Duodenal mucosa (tissue), 2 donors: ENCODE measurements around the gene ABCA1.

Experiments used
- H3K27ac ChIP-seq: one replicate; pipeline ENCODE4 v1.7.0; 2013; ENCODE audit warnings: low read depth, low read length
- H3K27me3 ChIP-seq, 2 donors: one replicate each; pipeline ENCODE4 v1.7.0; 2013; ENCODE audit warnings: low read length in 2 of 2, control low read depth in 1 of 2; ENCODE audit not compliant: insufficient read depth in 2 of 2, control insufficient read depth in 1 of 2
- H3K36me3 ChIP-seq, 2 donors: one replicate each; pipeline ENCODE4 v1.7.0; 2013; ENCODE audit warnings: low read length in 2 of 2, control low read depth in 1 of 2; ENCODE audit not compliant: insufficient read depth in 2 of 2, control insufficient read depth in 1 of 2
- H3K4me1 ChIP-seq, 2 donors: one replicate each; pipeline ENCODE4 v1.7.0; 2013; ENCODE audit warnings: low read length in 2 of 2, control low read depth in 1 of 2; ENCODE audit not compliant: insufficient read depth in 2 of 2, control insufficient read depth in 1 of 2
- H3K4me3 ChIP-seq, 2 donors: one replicate each; pipeline ENCODE4 v1.7.0; 2013; ENCODE audit warnings: low read length in 2 of 2, low read depth in 1 of 2
- H3K9ac ChIP-seq, 2 donors: one replicate each; pipeline ENCODE4 v1.7.0; 2013; ENCODE audit warnings: low read length in 2 of 2, low read depth in 1 of 2
- H3K9me3 ChIP-seq, 2 donors: one replicate each; pipeline ENCODE4 v1.7.0; 2013; ENCODE audit warnings: low read length in 2 of 2, control low read depth in 1 of 2; ENCODE audit not compliant: control insufficient read depth in 1 of 2

Gene ABCA1

DNA sequence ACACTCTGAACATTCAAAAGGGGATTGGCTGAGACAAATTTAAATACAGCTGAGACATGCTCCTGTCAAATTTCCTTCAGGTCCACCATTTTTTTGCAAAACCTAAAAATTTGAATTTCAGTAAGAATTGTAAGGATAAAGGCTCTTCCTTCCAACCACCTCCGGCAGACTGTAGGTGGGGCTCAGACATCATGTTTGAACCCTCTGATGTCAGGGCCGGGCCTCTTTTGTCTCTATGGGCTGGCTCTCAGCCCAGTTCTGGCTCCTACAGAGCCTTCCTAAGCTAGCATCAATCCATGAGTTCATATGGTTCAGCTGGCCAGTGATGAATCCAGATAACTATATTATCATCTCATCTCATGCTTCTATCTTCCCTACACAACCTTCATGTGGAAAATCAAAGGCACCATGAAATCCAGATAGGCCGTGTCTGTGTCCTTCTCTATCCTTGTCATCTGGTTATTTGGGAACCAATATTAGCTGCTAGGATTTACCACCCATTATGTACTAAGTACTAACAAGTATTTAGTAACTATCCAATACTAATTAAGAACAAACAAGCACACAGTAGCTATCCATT lies 119.8 kb downstream of the ABCA1 start:
- Histone ChIP-seq H3K27ac (no peak overlapping the region), H3K9ac (no peak overlapping the region), H3K4me1 (peaks cover 8 to 9% of the 10 kb centered on the region in 2 donors), H3K4me3 (no peak overlapping the region), H3K27me3 (no peaks in the 10 kb centered on the region), H3K9me3 (no peaks in the 10 kb centered on the region), H3K36me3 (peaks cover 20 to 43% of the 10 kb centered on the region in 2 donors)

DNA sequence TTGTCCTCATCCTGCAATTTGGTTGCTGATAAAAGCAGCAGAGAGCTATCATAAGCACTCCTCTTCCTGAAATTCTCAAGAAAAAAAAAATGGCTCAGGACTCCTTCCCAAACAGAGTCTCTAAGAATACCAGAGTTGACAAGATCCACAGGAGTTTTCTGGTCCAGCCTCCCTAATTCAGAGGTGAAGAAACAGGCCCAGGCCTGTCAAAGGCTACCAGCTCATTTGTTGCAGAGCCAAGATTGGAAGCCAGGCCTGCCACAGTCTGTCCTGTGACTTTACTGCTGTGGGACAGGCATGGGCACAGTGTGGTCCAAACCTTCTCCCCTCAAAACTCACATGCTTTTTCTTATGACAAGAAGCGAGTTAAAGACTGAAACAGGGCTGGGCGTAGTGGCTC lies 122.5 kb downstream of the ABCA1 start:
- no peaks in the 10 kb centered on the region for H3K27me3 ChIP-seq
- H3K9me3 ChIP-seq = no peaks in the 10 kb centered on the region
- H3K4me1 ChIP-seq = peaks cover 0 to under 1% of the 10 kb centered on the region in 2 donors
- H3K4me3 ChIP-seq = no peak overlapping the region
- peaks cover 16 to 51% of the 10 kb centered on the region in 2 donors for H3K36me3 ChIP-seq
- no peak overlapping the region for H3K27ac ChIP-seq
- H3K9ac ChIP-seq = no peak overlapping the region

DNA sequence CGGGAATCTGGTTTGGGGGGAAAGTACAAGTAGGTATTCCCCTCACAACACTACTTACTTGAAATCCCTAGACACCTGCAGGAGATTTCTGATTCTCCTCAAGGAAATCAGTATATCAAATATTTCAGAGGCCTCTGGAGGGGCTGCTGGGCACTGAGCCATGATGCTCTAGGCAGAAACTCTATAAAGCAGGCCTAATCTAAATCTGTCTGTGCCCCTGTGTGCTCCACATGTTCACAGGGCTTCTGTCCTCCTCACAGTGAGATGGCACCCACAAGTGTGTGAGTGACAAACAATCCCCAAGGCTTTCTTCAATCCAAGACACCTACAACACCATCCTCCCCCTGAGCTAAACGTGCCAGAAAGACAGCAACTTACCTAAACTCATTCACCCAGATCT lies 125.0 kb downstream of the ABCA1 start:
- Histone ChIP-seq H3K9ac (no peak overlapping the region), H3K27ac (no peak overlapping the region), H3K36me3 (peaks cover 21 to 53% of the 10 kb centered on the region in 2 donors), H3K4me3 (no peak overlapping the region), H3K27me3 (no peaks in the 10 kb centered on the region), H3K4me1 (no peaks in the 10 kb centered on the region), H3K9me3 (no peaks in the 10 kb centered on the region)

DNA sequence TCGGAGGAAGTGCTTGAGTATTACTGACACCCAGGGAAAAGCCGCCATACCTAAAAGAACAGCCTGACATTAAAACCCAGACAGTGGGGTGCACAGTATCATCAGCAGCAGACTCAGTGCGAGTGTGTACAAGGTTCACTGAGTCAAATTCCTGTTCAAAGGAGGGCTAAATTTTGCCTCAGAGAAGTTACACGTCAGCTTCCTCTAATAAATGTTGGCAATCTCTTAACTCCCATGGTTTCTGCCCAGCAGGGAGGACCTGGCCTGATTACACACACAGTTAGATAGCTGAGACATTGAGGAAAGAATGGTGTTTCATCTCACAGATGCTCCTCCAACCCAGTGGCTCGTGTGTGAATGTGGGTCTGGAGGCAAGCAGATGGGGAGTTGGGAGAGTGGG lies 125.8 kb downstream of the ABCA1 start:
- Histone ChIP-seq H3K27me3 (no peaks in the 10 kb centered on the region), H3K9me3 (no peaks in the 10 kb centered on the region), H3K9ac (no peak overlapping the region), H3K27ac (no peak overlapping the region), H3K36me3 (peaks cover 25 to 58% of the 10 kb centered on the region in 2 donors), H3K4me1 (no peaks in the 10 kb centered on the region), H3K4me3 (no peak overlapping the region)

DNA sequence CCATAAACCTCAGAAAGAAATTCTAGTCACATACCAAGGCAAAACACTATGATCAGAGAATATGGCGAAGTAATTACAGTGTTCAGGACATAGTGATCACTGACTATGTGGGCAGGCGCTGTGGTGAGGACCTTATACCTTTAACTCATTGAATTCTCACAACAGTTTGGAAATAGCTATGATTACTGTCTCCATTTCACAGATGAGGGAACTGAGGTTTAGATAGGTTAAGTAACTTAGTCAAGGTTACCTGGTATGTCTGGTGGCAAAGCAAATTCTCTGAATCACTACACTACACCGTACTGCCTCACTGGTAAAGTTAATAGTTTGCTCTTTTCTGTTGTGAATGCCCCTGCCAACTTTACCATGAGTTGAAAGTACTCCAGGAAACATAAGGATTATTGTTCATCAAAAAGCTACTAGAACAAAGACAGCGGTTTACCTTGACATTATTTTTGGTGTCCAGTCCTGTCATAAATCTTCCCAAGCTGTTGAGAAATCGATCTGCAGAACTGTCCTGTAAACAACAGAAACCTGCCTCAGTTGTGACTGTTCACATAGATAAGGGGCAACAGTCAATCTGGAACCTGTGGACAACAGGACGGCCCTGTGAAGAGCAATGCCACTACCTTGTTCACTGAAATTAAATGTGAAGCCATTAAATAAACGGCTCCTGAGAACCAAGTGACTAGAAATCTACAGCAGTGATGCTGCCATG lies 127.7 kb downstream of the ABCA1 start:
- Histone ChIP-seq H3K9ac (no peak overlapping the region), H3K4me3 (no peak overlapping the region), H3K36me3 (peaks cover 25 to 65% of the 10 kb centered on the region in 2 donors), H3K27me3 (no peaks in the 10 kb centered on the region), H3K27ac (no peak overlapping the region), H3K9me3 (no peaks in the 10 kb centered on the region), H3K4me1 (no peaks in the 10 kb centered on the region)

DNA sequence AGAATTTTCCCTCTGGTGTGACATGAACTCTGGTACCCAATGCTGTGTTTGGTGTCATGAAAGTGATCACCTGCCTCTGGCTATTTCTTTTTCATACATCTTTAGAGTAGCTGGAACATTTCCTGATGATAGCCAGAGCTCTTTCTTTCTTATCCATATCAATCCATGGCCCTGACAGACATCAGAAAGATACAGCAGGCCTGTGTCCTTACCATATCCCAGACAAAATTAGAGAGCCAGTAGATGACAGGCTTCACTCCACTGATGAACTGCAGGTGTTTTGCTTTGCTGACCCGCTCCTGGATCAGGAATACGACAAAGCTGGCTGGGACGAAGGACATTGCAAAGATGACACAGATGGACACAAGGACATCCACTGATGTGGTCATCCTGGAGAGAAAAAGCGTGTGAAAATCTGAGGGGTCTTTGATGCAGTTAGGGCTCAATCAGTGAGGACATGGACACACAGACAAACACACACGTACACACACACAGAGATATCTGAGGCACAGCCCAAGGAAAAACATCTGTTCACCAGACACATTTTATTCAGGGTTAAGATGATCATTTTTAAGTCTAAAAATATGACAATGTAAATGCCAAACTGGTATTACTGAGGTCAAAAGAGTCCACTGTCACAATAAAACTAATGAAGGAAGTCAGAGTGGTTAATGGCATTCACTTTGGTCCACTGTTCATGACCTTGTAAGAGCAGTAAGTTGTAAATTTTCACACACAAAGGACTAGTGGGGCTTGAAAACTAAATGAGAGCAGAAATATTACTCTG lies 129.6 kb downstream of the ABCA1 start:
- Histone ChIP-seq H3K9ac (no peak overlapping the region), H3K27me3 (no peaks in the 10 kb centered on the region), H3K9me3 (no peaks in the 10 kb centered on the region), H3K27ac (no peak overlapping the region), H3K36me3 (peaks cover 25 to 66% of the 10 kb centered on the region in 2 donors), H3K4me1 (no peaks in the 10 kb centered on the region), H3K4me3 (no peak overlapping the region)

DNA sequence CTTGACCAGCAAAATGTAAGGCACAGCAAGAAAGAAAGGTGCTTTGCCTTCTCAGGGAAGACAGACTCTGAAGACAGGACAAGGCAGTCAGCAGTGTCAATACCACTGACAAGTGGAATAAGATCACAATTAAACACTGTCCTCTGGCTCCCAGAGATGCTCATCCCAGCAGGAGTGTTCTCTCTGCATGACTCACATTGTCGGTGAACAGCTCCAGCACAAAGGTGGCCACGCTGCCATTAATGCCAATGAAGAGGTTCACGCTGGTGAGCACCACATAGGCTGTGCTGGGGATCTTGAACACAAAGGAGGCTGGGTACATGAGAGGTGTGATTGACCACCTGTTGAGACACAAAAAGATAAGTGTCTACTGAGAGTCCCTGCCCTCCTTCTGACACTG lies 132.1 kb downstream of the ABCA1 start:
- Histone ChIP-seq H3K9ac (no peak overlapping the region), H3K9me3 (no peaks in the 10 kb centered on the region), H3K27me3 (no peaks in the 10 kb centered on the region), H3K27ac (no peak overlapping the region), H3K36me3 (peaks cover 24 to 65% of the 10 kb centered on the region in 2 donors), H3K4me3 (no peak overlapping the region), H3K4me1 (no peaks in the 10 kb centered on the region)

DNA sequence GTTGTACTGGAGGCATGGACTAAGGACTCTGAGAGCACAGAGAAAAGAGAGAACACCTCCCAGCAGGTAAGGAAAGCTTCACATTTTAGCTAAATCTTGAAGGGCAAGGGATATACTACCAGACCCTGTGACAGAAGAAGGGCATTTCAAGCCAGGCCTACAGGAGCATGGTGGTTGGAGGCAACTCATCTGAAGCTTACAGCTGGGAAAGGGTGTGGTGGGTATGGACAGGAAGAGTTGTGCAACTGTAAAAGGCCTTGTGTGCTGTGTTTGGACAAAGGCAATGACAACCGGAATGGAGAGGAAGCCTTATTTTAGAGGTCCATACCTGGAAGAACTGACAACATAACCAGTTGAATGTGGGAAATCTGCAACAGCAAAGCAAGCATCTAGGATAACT lies 132.9 kb downstream of the ABCA1 start:
- Histone ChIP-seq H3K4me1 (no peaks in the 10 kb centered on the region), H3K27ac (no peak overlapping the region), H3K9me3 (no peaks in the 10 kb centered on the region), H3K4me3 (no peak overlapping the region), H3K27me3 (no peaks in the 10 kb centered on the region), H3K9ac (no peak overlapping the region), H3K36me3 (peaks cover 26 to 58% of the 10 kb centered on the region in 2 donors)

- Histone ChIP-seq H3K27me3 (no peaks in the 10 kb centered on the region), H3K9ac (no peak overlapping the region), H3K4me1 (no peaks in the 10 kb centered on the region), H3K9me3 (no peaks in the 10 kb centered on the region), H3K27ac (no peak overlapping the region), H3K4me3 (no peak overlapping the region), H3K36me3 (peaks cover 28 to 58% of the 10 kb centered on the region in 2 donors)
Measured at GRCh38 chr9:104794070-104794469, 133.9 kb downstream of the ABCA1 start.

- Histone ChIP-seq H3K4me3 (no peak overlapping the region), H3K9me3 (no peaks in the 10 kb centered on the region), H3K27me3 (no peaks in the 10 kb centered on the region), H3K4me1 (no peaks in the 10 kb centered on the region), H3K27ac (no peak overlapping the region), H3K9ac (no peak overlapping the region), H3K36me3 (peaks cover 31 to 51% of the 10 kb centered on the region in 2 donors)
Measured at GRCh38 chr9:104788251-104788650, 139.7 kb downstream of the ABCA1 start.
